Neural cell (in vitro differentiated cells): Measurements from ENCODE around the gene EPHX1. TPM values are rescaled to one million over a fixed set of nuclear protein-coding genes. Genes with fewer than 3 reads are reported as not detected.

Experiments used
- H2AFZ ChIP-seq: fragments of 200-600, 300-800 bp; sonication (generic), shearing (Covaris generic); 2 replicates; pipeline ENCODE4 v1.6.0; 2014; ENCODE audit warnings: low read depth, mild to moderate bottlenecking, antibody characterized with exemption, low read length, moderate library complexity
- H3F3A ChIP-seq: fragments of 200-600 bp; shearing (Covaris generic); 2 replicates; pipeline ENCODE4 v1.6.1; 2016; ENCODE audit warnings: mild to moderate bottlenecking, moderate library complexity, mixed read lengths, antibody characterized with exemption, low read length; ENCODE audit not compliant: insufficient read depth, poor library complexity, severe bottlenecking
- H3K27ac ChIP-seq: fragments of 200-600, 300-800 bp; sonication (generic), shearing (Covaris generic); 2 replicates; pipeline ENCODE4 v1.5.1; 2014; ENCODE audit warnings: mild to moderate bottlenecking, low read length, moderate library complexity
- H3K27me3 ChIP-seq: fragments of 300-800, 200-600 bp; sonication (generic), shearing (Covaris generic); 2 replicates; pipeline ENCODE4 v1.6.0; 2014; ENCODE audit warnings: mild to moderate bottlenecking, low read depth, low read length, moderate library complexity; ENCODE audit not compliant: insufficient read depth
- H3K36me3 ChIP-seq: fragments of 300-800, 200-600 bp; sonication (generic), shearing (Covaris generic); 2 replicates; pipeline ENCODE4 v1.5.1; 2014; ENCODE audit warnings: mild to moderate bottlenecking, antibody characterized with exemption, low read length, moderate library complexity; ENCODE audit not compliant: insufficient read depth
- H3K4me2 ChIP-seq: fragments of 300-800, 200-600 bp; sonication (generic), shearing (Covaris generic); 2 replicates; pipeline ENCODE4 v1.6.0; 2014; ENCODE audit warnings: mild to moderate bottlenecking, low read length
- H3K4me3 ChIP-seq: fragments of 300-800, 200-600 bp; sonication (generic), shearing (Covaris generic); 2 replicates; pipeline ENCODE4 v1.5.1; 2014; ENCODE audit warnings: mild to moderate bottlenecking, low read length, moderate library complexity
- H3K79me2 ChIP-seq: fragments of 200-600 bp; shearing (Covaris generic); replicated peaks from 2 replicates; pipeline ENCODE4 v1.6.0; 2014; ENCODE audit warnings: mild to moderate bottlenecking, low read length, moderate library complexity; ENCODE audit not compliant: insufficient read depth
- H3K9ac ChIP-seq: fragments of 300-800, 200-600 bp; sonication (generic), shearing (Covaris generic); 2 replicates; pipeline ENCODE4 v1.6.1; 2016; ENCODE audit warnings: mild to moderate bottlenecking, low read length, mixed read lengths
- H3K9me2 ChIP-seq: fragments of 200-600 bp; shearing (Covaris generic); 2 replicates; pipeline ENCODE4 v1.6.1; 2016; ENCODE audit warnings: mild to moderate bottlenecking, low read length, mixed read lengths; ENCODE audit not compliant: insufficient read depth
- H3K9me3 ChIP-seq: fragments of 200-600, 300-800 bp; sonication (generic), shearing (Covaris generic); 2 replicates; pipeline ENCODE4 v1.6.1; 2016; ENCODE audit warnings: mild to moderate bottlenecking, mixed run types, low read length, moderate library complexity, mixed read lengths
- H4K20me1 ChIP-seq: fragments of 200-600 bp; shearing (Covaris generic); 2 replicates; pipeline ENCODE4 v1.6.1; 2016; ENCODE audit warnings: mild to moderate bottlenecking, mixed run types; ENCODE audit not compliant: insufficient read depth
- CTCF ChIP-seq: fragments of 450-650 bp; IDR thresholded peaks from 2 replicates; pipeline ENCODE4 v1.5.1; 2014; ENCODE audit warnings: antibody characterized with exemption, mild to moderate bottlenecking, moderate library complexity; ENCODE audit not compliant: poor library complexity, severe bottlenecking
- EP300 ChIP-seq: fragments of 450-650 bp; conservative IDR thresholded peaks from 2 replicates; pipeline ENCODE4 v1.6.1; 2014; ENCODE audit warnings: antibody characterized with exemption, mild to moderate bottlenecking, moderate library complexity; ENCODE audit not compliant: poor library complexity, severe bottlenecking
- EZH2 ChIP-seq: fragments of 200-600, 300-800 bp; shearing (Covaris generic), sonication (generic); IDR thresholded peaks from 2 replicates; pipeline ENCODE4 v1.6.1; 2014; ENCODE audit warnings: antibody characterized with exemption, low read length, borderline replicate concordance, mild to moderate bottlenecking; ENCODE audit not compliant: insufficient read depth, poor library complexity, severe bottlenecking
- MXI1 ChIP-seq: fragments of 450-650 bp; conservative IDR thresholded peaks from 2 replicates; pipeline ENCODE4 v1.6.1; 2014; ENCODE audit warnings: antibody characterized with exemption, mild to moderate bottlenecking; ENCODE audit not compliant: poor library complexity, severe bottlenecking
- POLR2AphosphoS5 ChIP-seq: IDR thresholded peaks from 2 replicates; pipeline ENCODE4 v1.6.1; 2012
- RAD21 ChIP-seq: fragments of 450-650 bp; conservative IDR thresholded peaks from 2 replicates; pipeline ENCODE4 v1.6.1; 2014; ENCODE audit warnings: antibody characterized with exemption, mild to moderate bottlenecking, moderate library complexity
- REST ChIP-seq: IDR thresholded peaks from 2 replicates; pipeline ENCODE4 v1.6.1; 2012; ENCODE audit warnings: borderline replicate concordance
- SMC3 ChIP-seq: fragments of 450-650 bp; conservative IDR thresholded peaks from 2 replicates; pipeline ENCODE4 v1.6.1; 2014; ENCODE audit warnings: antibody characterized with exemption, mild to moderate bottlenecking, moderate library complexity; ENCODE audit not compliant: poor library complexity
- TAF1 ChIP-seq: IDR thresholded peaks from 2 replicates; pipeline ENCODE4 v1.6.1; 2012; ENCODE audit warnings: low read depth
- polyA plus RNA-seq: library from polyadenylated mRNA; depleted of rRNA; stranded (reverse); fragments of >200 nt; gene quantifications from 2 replicates; pipeline ENCODE4 v1.2.3, GENCODE V29; 2014

The EPHX1 gene
- polyA plus RNA-seq, 1 donor from 2014 or later, result 8.7 TPM

GRCh38 chr1:225870911-225871310, 61.0 kb downstream of the EPHX1 start:
- no peaks in the 10 kb centered on the region for H3K36me3 ChIP-seq
- H2AFZ ChIP-seq, result no peak overlapping the region
- no peaks in the 10 kb centered on the region for H4K20me1 ChIP-seq
- H3K9me2 ChIP-seq, result no peaks in the 10 kb centered on the region
- H3K79me2 ChIP-seq, result no peaks in the 10 kb centered on the region
- H3K9ac ChIP-seq, result no peak overlapping the region
- H3F3A ChIP-seq, result no peaks in the 10 kb centered on the region
- no peak for TF ChIP-seq CTCF
- no peak overlapping the region for H3K4me3 ChIP-seq
- H3K27ac ChIP-seq, result no peak overlapping the region
- no peak overlapping the region for H3K4me2 ChIP-seq
- H3K9me3 ChIP-seq, result no peaks in the 10 kb centered on the region
- no peaks in the 10 kb centered on the region for H3K27me3 ChIP-seq

GRCh38 chr1:225871359-225872074, 61.6 kb downstream of the EPHX1 start:
- no peak overlapping the region for H3K9ac ChIP-seq
- no peaks in the 10 kb centered on the region for H3K36me3 ChIP-seq
- no peaks in the 10 kb centered on the region for H3F3A ChIP-seq
- no peaks in the 10 kb centered on the region for H4K20me1 ChIP-seq
- no peaks in the 10 kb centered on the region for H3K27me3 ChIP-seq
- no peak overlapping the region for H3K4me2 ChIP-seq
- H3K9me3 ChIP-seq, result no peaks in the 10 kb centered on the region
- H3K9me2 ChIP-seq, result no peaks in the 10 kb centered on the region
- no peak overlapping the region for H2AFZ ChIP-seq
- H3K27ac ChIP-seq, result no peak overlapping the region
- TF ChIP-seq TAF1 (no peak), CTCF (no peak), REST (no peak), POLR2AphosphoS5 (no peak), MXI1 (no peak), EZH2 (no peak), EP300 (no peak), SMC3 (no peak), RAD21 (no peak)
- no peak overlapping the region for H3K4me3 ChIP-seq
- no peaks in the 10 kb centered on the region for H3K79me2 ChIP-seq
